Stimulated activated CD4-positive, alpha-beta T cell treated with anti-CD3 and anti-CD28 coated beads, Interleukin-15, amount 100 ng/mL, for 1 hour (primary cell): ENCODE data around the gene CAT.
A peak's percentile ranks its signal among the peaks of the same experiment; 100 is the strongest.

Experiments
- DNase-seq, 2 donors: peaks; one replicate each; pipeline ENCODE4 v3.0.0-alpha.2; 2020; ENCODE audit warnings: low read depth in 1 of 2, low spot score in 1 of 2

CAT gene

DNA sequence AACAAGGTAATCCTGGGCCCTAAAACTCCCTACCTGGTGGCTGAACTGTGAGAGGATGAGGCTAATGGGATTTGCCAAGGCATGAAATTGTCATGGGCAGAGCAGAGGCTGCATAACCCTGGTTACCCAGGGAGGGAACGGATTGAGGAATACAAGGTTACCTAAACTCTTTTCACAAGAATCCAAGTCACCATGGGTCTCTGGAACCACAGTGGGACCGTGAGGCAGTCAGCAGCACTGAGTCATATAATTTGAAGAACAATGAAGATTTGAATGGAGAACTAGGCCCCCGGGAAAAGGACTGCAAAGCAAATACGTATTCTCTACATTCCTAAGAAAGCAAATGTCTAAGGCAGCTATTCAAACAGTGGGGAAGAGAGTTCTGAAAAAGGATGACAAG lies 19.8 kb downstream of the CAT start:
- no peak for DNase-seq

- no peak for DNase-seq
Measured at GRCh38 chr11:34459507-34460162, 20.9 kb downstream of the CAT start.

- DNase-seq, result no peak
Measured at GRCh38 chr11:34460278-34460677, 21.5 kb downstream of the CAT start.

DNA sequence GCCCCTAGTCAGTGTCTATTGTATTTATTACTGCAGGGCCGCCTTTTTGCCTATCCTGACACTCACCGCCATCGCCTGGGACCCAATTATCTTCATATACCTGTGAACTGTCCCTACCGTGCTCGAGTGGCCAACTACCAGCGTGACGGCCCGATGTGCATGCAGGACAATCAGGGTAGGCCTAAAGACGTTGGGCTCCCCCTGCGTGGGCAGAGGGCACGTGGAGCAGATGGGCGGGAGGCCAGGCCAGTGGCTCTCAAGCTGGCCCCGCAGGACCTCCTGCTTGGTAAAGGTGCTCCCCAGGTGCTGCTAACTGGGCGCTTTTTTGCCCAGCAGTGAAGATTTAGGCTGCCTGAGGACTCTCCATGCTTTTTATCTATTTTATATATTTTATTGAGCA lies 22.5 kb downstream of the CAT start:
- no peak for DNase-seq

DNA sequence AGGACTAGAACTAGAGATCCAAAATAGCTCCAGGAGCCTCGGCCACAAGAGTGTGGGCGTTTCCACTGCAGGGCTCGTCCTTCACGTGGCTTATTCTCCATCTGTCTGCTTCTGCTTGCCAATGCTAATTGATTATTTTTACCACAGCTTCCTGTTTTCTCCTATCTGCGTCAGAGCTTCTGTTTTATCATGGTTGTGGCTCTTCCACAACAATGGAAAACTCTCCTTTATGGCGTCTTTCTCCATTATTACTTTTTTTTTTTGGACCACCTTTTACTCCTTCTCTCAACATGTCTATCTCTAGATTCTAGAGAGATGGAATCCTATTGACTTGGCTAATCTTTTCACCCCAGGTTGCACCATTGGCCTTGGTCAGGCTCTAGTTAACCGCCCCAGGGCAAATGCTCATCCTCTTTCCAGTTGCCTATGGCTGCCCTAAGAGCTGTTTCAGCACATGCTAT lies 25.9 kb downstream of the CAT start:
- no peak for DNase-seq

- DNase-seq, result no peak
Measured at GRCh38 chr11:34466802-34467488, 28.2 kb downstream of the CAT start.

DNA sequence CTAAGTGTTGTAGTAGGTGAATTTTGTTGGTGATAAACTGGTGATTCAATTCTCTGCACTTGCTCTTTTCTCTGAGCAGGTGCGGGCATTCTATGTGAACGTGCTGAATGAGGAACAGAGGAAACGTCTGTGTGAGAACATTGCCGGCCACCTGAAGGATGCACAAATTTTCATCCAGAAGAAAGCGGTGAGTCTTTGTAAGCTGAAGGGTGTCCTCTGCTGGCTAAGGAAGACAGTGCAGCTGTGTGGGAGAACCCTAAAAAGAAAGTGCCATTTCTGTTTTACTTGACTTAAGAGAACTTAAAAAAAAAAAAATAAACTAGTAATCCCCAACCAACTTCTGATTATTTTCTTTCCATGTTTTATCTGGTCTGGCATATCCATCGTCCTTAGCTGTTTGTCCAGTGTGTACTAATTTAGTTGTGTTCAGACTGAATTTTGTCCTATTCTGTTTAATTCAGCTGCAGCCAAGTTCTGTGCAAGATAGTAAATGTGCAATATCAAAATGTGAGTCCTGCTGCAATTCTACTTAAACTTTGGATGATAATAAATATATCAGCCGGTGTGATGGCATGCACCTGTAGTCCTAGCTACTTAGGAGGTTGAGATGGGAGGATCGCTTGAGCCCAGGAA lies 29.6 kb downstream of the CAT start:
- DNase-seq, result peak in 1 of 2 donors; percentile 3

DNA sequence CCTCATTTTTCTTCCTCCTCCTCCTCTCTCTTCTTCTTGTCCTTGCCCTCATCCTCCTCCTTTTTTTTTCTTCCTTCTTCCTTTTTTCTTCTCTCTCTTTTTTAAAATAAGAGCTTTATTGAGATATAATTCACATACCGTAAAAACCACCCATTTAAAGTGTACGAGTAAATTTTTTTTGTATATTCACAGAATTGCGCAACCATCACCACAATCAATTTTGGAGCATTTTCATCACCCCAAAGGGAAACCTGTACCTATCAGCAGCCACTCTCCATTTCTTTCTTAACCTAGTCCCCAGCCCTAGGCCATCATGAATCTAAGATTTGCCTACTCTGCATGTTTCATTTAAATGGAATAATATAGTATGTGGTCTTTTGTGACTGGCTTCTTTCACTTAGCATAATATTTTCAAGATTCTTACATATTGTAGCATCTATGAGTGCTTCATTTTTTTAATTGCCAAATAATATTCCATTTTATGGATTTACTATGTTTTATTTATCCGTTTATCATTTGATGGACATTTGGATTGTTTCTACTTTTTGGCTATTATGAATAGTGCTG lies 35.0 kb downstream of the CAT start:
- no peak for DNase-seq

- DNase-seq, result no peak
Measured at GRCh38 chr11:34475656-34476055, 36.9 kb downstream of the CAT start.

DNA sequence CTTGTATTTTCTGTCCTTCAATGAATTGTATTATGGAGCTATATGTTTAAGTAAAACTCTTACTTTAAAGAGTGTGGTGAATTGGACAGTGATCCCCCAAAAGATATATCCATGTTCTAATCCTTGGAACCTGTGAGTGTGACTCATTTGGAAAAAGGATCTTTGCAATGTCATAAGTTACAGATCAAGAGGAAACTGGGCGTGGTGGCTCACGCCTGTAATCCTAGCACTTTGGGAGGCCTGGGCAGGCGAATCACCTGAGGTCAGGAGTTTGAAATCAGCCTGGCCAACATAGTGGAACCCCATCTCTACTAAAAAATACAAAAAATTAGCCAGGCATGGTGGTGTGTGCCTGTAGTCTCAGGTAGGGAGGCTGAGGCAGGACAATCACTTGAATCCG lies 38.1 kb downstream of the CAT start:
- DNase-seq, result no peak

DNA sequence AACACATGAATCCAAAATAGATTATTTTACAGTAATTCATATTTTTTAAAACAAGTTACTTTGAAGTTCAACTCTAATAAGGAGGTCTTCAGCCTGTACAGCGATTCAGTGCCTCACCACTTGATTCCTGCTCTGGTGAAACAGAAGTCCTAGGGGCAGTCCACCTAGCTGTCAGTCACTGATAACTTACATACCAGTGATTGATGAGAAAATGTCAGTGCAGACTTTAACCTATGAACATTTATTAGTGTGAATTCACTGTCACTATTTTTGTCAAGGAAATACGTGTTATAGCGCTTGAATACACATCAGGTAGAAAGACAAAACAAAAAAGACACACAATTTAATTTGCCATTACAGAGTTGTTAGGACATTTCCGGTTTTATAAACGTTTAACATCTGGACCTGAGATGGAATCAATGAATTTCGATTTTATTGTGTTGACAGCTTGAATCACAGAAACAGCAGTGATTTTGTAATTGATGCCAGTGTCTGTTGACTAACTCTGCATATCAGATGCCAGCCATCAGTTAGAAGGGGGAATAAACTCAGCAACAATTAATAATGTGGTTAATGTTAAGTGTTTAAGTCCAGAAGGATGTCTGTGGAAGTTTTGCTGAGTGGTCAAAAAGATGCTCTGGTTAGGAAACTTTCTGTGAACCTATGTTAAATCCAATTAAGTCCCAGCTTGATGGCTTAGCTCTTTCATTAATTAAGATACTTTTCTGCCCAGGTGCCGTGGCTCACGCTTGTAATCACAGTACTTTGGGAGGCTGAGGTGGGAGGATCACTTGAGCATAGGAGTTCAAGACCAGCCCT lies 40.3 kb downstream of the CAT start:
- no peak for DNase-seq

DNA sequence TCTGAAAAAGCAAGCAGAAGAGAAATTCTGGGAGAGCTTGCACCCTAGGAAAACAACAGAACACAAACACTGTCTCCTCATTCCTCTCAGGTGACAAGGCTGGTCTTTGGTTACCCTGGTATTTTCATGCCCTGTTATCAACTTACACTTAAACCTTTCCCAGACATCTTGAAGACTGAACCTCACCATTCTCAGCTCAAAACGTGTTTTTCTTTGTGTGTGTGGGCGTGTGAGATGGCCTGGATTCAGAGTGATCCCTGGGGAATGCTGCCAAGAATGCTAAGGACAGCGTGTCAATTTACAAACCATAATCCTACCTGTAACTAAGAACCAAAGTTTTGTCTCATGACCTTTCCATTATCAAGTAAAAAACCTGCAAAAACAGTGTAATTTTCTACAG lies 41.6 kb downstream of the CAT start:
- no peak for DNase-seq

- DNase-seq, result no peak
Measured at GRCh38 chr11:34481307-34481706, 42.6 kb downstream of the CAT start.

DNA sequence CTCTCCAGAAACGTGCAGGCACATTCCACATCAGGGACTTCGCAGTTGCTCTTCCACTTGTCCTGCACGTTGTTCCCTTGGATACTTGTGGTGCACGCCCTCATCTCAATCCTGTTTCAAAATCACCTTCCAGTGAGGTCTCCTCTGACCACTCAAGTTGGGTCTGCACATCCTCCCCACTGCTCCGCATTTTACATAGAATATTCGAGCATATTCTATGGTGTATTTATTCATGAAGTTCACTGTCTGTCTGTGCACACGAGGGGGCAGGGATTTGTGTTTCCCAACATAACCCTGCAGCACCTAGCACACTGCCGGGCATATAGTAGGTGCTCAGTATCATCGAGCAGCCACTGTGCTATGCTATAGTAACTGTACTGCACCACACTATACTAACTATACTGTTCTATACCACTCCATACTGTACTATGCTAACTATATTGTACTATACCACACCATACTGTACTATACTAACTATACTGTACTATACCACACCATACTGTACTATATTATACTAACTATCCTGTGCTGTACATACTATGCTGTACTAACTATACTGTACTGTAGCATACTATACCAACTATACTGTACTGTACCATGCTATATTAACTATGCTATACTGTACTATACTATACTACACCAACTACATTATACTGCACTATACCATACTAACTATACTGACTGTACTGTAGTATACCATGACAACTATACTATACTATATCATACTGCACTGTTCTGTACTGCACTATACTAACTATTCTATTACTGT lies 44.6 kb downstream of the CAT start:
- DNase-seq, result no peak

DNA sequence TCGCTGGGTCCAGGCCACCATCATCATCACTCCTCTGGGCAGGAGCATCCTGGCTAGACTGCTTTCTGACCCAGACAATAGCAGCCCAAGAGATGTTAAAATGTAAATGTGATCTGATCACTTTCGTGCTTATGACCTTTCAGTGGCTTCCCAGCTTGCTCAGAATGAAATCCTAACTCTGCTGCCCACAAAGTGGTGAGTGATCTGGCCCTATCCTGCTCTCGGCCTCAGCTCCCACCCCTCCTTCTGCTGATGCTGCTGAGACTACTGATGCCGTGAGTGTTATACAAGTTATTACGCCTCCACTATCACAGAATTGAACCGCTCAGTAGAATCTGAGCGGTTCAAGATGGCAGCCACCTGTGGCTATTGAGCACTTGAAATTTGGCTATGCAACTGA lies 48.7 kb downstream of the CAT start:
- DNase-seq, result no peak

DNA sequence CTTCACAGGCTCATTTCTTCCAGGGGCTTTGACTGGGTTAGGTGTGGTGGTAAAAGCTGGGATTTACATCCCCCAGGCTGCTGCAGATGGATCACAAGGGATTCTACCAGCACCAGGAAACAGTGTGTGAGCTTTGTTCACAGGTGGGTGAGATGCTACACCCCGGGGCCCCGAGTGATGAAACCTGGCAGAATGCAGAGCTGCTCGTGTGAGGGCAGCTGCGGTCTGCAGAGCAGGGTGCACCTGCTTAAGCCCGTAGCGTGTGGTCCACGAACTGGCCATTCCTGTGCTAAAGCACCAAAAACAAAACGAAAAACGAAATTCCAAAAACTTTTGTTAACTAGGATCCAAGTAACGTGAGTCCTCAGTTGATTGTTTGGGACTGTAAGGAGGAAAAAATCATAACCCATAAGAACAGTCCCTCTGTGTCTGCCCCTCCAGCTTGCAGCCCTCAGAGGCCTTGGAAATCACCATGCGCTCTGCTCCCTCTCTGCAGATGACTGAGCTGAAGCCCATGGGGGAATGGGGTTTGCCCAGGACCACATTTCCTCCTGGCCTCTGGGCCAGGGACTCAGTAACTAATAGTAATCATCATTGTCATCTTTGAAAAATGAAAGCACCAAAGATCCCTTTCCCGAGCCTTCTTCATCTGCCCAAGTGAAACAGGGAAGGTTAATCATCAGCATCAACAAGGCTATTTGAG lies 50.3 kb downstream of the CAT start:
- no peak for DNase-seq

- no peak for DNase-seq
Measured at GRCh38 chr11:34490304-34490703, 51.6 kb downstream of the CAT start.

- DNase-seq, result peak in 1 of 2 donors; percentile 13
Measured at GRCh38 chr11:34492806-34493414, 54.2 kb downstream of the CAT start.

DNA sequence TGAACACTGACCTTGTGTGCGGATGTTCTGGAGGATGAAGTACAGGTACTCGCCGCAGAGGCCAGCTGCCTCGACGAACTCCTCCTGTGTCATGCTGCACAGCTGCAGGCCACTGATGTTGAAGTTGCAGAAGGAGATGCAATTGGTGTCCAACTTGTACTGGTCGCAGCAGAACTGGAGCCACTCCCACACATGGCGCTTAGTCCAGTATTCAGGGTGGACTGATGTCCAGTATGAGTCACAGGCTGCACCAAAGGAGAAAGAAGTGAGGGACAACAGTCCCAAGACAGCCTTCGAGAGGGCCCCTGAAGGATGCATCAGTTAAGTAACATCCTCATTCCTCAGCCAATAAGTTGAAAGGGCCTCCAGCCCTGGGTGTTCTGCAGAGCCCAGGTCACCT lies 54.7 kb downstream of the CAT start:
- no peak for DNase-seq
